ENCODE measurements around the gene TBC1D22A.

Gene TBC1D22A

GRCh38 chr22:46753360-46753759 lies 9.1 kb upstream of the TBC1D22A start:
- DNase-seq (ENCODE audit: low read depth in 2 of 2) = no peak

DNA sequence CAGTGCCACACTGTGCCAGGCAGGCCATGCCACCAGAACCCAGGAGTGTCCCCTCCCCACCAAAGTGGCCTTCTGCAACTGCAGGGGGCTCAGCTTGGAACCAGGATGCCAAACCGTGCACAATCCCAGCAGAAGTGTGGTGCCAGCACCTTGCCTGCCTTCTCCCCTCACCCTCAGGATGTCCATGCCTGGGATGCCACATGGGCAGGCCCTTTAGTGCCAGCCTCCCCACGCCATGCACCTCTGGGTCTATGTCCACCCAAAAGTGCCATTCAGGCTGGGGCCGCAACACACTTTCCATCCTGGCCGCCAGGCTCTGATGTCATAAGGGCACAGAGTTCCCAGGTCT lies 8.7 kb upstream of the TBC1D22A start:
- DNase-seq (ENCODE audit: low read depth in 2 of 2) = no peak

DNA sequence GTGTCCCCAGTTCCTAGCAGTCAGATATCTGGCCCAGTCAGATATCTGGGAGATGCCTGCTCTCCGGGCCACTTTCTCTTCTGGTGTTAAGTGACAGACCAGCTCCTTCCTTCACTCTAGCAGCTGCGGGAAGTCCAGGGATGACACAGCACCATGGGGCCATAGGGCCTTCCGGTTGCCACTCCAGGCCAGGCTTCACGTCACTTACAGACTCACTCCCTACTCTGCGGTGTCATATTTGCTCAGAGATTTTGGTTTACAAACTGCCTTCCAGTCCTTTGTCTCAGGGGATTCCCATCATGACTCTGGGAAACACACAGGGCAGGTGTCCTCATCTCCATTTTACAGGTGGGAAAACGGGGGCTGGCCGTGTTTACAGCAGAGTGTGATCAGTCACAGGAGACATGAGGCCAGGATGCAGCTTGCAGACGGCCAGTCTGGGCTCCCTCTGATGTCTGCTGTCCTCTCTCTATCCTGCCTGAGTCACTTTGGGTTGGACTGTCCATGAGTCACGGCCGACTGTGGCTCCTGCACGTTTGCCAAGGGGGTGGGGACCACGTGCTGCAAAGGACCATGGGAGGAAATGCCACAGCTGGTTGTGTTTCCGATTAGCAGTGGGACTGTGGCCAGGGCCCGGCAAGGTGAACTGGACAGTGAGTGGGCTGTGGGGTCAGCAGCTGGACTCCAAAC lies 8.2 kb upstream of the TBC1D22A start:
- no peak for DNase-seq (ENCODE audit: low read depth in 2 of 2)

DNA sequence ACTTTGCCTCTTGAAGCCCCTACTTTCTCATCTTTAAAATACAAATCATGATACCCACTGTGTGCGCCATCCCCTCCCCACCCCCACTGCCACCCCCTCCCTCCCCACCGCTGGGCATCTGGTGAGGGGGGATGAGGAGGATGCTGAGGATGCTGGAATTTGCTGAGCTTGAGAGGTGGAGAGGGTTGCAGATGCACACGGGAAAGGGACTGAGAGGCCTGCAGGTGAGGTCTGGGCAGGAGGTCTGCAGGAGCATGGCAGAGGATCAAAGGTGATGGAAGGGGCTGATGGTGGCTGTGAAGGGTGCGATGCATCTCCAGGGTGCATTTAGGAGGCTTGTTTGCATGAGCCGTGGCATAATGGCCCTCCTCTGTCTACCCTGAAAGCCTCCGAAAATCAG lies 7.6 kb upstream of the TBC1D22A start:
- DNase-seq (ENCODE audit: low read depth in 2 of 2) = no peak

- DNase-seq (ENCODE audit: low read depth in 2 of 2) = no peak
These were observed 6.9 kb upstream of the TBC1D22A start for GRCh38 chr22:46755525-46755924.

GRCh38 chr22:46756097-46756496 lies 6.4 kb upstream of the TBC1D22A start:
- DNase-seq (ENCODE audit: low read depth in 2 of 2) = no peak

DNA sequence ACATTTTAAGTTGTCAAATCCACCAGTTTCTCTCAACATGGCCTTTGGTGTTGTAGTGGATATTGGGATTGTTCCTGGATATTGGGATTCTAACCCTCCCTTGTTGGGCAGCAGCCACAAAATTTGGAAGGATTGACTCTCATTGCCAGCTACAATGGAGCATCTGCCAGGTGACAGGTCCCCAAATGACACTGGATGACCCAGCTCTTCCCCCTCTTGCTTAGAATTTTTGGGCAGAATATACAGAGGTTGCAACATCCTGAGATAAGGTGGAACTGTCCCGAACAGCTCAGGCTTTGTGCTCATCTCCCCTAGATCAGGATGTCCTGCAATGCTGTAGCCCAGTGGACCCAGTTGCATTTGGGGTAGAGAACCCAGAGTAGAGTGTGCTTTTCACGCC lies 5.3 kb upstream of the TBC1D22A start:
- no peak for DNase-seq (ENCODE audit: low read depth in 2 of 2)

GRCh38 chr22:46758121-46758520 lies 4.3 kb upstream of the TBC1D22A start:
- no peak for DNase-seq (ENCODE audit: low read depth in 2 of 2)

- DNase-seq (ENCODE audit: low read depth in 2 of 2) = no peak
These were observed 3.6 kb upstream of the TBC1D22A start for GRCh38 chr22:46758867-46759290.

DNA sequence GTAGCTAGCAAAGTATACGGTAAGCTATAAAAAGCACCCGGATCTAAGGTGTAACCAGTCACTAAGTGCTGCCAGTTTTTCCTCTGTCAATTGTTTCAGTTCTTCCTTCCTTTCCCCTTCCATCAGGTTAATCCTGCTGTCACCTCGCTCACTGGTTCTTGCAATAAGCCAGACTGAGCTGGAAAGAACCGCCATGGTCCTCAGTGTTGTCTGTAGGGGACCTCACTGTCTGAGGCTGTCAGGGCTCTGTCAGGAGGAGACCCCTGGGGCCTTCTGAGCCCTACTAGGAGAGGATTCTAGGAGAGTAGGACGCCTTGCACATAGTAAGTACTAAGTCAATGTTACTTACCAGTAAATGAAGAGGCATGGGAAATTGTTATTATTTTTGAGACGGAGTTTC lies 1.4 kb upstream of the TBC1D22A start:
- DNase-seq (ENCODE audit: low read depth in 2 of 2) = no peak

DNA sequence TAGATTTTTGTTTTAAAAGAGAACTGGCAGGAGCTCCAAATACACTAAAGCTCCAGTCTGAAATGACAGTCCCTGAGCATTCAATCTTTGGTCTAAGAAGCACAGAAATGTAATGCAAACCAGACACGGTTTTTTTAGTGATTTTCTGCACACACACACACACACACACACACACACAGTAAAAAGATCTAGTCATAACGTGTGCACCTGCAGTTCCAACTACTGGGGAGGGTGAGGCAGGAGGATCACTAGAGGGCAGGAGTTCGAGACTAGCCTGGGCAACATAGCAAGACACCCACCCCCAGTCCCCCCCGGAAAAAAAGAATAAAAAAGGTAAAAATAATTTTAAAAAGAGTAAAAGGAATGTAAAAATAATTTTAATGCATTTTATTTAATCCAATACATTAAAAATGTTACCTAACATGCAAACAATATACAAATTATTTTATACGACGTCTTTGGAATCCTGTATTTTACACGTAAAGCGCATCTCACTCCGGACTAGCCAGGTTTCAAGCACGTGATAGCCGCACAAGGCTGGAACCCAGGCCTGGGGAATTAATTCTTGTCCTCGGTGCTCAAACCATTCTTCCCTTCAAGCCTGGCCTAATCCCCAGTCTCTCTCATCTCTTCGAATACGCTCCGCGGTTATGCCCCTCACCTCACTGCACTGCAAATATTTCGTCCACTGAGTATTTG lies 762 bp upstream of the TBC1D22A start:
- no peak for DNase-seq (ENCODE audit: low read depth in 2 of 2)

GRCh38 chr22:46763051-46763705 lies 728 bp downstream of the TBC1D22A start:
- no peak for DNase-seq (ENCODE audit: low read depth in 2 of 2)

- DNase-seq (ENCODE audit: low read depth in 2 of 2) = no peak
These were observed 1.8 kb downstream of the TBC1D22A start for GRCh38 chr22:46764140-46764680.

DNA sequence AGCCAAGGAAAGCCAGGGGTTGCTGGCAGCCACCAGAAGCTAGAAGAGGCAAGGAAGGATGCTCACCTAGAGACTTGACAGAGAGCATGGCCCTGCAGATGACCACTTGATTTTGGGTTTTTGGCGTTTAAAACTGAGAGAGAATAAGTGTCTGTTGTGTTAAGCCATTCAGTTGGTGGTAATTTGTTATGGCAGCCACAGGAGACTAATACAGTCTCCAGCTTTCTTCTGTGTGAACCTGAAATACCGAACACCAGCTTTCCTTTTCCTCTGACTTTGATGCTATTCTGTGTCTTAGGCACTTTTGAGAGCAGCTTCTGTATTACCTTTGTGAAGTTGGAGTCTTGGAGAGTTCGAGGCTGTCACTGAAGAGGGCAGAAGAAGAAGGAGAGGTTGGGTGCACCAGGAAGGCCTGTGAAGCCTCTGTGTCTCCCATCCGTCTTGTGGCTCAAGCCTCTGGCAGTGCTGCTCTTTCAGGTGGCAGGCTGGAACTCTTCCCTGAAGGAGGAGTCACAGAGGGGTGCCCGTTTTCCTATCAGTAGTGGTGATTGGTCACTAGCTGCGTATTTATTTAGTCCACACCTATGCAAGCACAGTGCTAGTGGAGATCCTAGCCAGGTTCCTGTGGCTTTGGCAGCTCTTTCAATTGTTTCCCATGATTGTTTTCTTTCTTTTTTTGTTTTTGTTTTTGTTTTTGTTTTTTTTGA lies 2.5 kb downstream of the TBC1D22A start:
- no peak for DNase-seq (ENCODE audit: low read depth in 2 of 2)

DNA sequence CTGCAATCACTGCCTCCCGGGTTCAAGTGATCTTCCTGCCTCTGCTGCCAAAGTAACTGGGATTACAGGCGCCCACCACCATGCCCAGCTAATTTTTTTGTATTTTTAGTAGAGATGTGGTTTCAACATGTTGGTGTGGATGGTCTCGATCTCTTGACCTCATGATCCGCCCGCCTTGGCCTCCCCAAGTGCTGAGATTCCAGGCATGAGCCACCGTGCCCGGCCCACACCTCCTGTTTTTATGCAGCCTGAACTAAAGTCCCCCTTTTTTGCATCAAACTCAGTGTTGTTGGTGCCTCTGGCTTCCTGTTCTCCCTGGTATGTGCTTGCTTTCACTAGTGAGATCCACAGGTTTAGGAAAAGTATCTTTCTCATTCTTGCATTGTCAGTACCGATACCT lies 4.2 kb downstream of the TBC1D22A start:
- no peak for DNase-seq (ENCODE audit: low read depth in 2 of 2)

GRCh38 chr22:46767249-46767985 lies 5.0 kb downstream of the TBC1D22A start:
- DNase-seq (ENCODE audit: low read depth in 2 of 2) = no peak

DNA sequence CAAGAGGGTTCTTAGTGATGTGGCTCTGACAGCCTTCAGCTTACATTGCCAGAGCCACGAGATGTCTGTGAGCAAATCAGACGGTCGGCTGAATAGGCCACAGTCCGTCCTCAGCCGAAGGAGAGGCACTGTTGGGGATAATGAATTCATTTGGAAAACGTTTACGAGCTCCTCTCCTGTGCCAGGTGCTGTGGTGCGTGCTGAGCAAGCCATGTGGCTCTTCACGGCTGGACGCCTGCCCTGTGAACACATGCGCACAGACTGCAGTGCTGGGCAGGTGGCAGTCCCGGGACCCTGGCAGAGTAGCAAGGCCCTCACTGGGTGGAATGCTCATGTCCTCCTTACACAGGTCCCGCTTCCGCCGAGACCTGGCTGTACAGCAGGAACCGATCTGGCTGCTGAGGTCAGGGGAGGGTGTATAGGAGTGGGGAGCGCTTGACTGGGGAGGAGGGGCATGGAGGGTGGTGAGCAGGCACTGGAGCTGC lies 6.8 kb downstream of the TBC1D22A start:
- DNase-seq (ENCODE audit: low read depth in 2 of 2) = no peak

- no peak for DNase-seq (ENCODE audit: low read depth in 2 of 2)
These were observed 7.3 kb downstream of the TBC1D22A start for GRCh38 chr22:46769706-46770105.

DNA sequence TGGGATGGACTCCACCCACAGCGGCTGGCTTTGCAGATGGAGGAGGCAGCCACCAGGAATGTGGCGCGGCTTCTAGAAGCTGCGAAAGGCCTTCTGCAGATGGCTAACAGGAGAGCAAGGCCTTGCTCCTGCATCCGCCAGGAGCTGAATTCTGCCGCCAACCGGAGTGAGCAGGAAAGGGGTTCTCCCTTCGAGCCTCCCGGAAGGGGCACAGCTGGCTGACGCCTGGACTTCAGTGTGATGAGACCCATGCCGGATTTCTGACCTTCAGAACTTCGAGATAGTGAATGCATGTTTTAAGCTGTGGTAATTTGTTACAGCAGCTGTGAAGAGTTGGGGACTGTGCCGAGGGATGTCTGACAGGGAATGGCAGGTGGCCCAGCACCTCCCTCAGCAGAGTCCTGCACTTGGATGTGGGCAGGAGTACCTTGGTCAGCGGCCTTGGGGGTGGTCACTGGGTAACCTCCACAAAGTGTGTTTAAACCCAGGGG lies 7.7 kb downstream of the TBC1D22A start:
- no peak for DNase-seq (ENCODE audit: low read depth in 2 of 2)

GRCh38 chr22:46770726-46771125 lies 8.3 kb downstream of the TBC1D22A start:
- no peak for DNase-seq (ENCODE audit: low read depth in 2 of 2)

DNA sequence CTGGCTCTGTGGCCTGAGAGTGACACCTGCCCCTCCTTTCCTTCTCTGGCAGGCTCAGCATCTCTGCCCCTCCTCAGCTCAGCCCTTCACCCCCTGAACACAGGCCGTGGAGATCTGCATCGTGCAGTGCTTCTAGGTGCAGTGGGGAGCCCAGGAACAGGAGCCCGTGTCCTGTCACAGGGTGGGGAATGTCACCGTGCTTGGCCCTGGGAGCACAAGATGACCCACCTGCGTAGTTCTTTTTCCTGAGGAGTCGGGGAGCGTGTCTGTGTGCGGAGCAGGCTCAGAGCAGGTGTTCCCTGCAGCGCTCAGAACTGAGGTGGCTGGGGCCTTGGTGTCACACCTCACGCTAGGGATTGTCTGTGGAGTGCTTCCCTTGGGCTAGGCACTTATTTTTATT lies 10.6 kb downstream of the TBC1D22A start:
- DNase-seq (ENCODE audit: low read depth in 2 of 2) = no peak

All from stimulated activated CD8-positive, alpha-beta memory T cell treated with anti-CD3 and anti-CD28 coated beads, Interleukin-15, amount 100 ng/mL, for 4 hours (primary cell).